Measurements from ENCODE around the gene MOCS1.

MOCS1 gene

GRCh38 chr6:39880594-39880993 is 53.7 kb downstream of the MOCS1 start:
- Histone ChIP-seq H3K27me3 (ENCODE audit: low read depth, low read length) (no peaks in the 10 kb centered on the region), H4K20me1 (ENCODE audit: insufficient read depth, low read length) (no peaks in the 10 kb centered on the region), H3K4me1 (ENCODE audit: low read length) (no peaks in the 10 kb centered on the region), H3K27ac (ENCODE audit: low read length) (no peak overlapping the region), H3K4me2 (ENCODE audit: low read length) (no peak overlapping the region), H3K9ac (ENCODE audit: low read length) (no peak overlapping the region), H3K79me2 (ENCODE audit: low read length) (no peaks in the 10 kb centered on the region), H3K4me3 (ENCODE audit: low read length) (no peak overlapping the region), H2AFZ (ENCODE audit: low read depth, low read length) (no peak overlapping the region), H3K36me3 (replicated peaks; ENCODE audit: low read depth, low read length) (no peaks in the 10 kb centered on the region), H3K9me3 (ENCODE audit: insufficient read depth, low read length) (no peaks in the 10 kb centered on the region)
- TF ChIP-seq, protein P1, sequence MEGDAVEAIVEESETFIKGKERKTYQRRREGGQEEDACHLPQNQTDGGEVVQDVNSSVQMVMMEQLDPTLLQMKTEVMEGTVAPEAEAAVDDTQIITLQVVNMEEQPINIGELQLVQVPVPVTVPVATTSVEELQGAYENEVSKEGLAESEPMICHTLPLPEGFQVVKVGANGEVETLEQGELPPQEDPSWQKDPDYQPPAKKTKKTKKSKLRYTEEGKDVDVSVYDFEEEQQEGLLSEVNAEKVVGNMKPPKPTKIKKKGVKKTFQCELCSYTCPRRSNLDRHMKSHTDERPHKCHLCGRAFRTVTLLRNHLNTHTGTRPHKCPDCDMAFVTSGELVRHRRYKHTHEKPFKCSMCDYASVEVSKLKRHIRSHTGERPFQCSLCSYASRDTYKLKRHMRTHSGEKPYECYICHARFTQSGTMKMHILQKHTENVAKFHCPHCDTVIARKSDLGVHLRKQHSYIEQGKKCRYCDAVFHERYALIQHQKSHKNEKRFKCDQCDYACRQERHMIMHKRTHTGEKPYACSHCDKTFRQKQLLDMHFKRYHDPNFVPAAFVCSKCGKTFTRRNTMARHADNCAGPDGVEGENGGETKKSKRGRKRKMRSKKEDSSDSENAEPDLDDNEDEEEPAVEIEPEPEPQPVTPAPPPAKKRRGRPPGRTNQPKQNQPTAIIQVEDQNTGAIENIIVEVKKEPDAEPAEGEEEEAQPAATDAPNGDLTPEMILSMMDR (IDR thresholded peaks at IDR 0.05; ENCODE audit: low read depth, low read length), result no peak
- no peak for TF ChIP-seq EZH2phosphoT487 (IDR thresholded peaks at IDR 0.05; ENCODE audit: low read depth)

DNA sequence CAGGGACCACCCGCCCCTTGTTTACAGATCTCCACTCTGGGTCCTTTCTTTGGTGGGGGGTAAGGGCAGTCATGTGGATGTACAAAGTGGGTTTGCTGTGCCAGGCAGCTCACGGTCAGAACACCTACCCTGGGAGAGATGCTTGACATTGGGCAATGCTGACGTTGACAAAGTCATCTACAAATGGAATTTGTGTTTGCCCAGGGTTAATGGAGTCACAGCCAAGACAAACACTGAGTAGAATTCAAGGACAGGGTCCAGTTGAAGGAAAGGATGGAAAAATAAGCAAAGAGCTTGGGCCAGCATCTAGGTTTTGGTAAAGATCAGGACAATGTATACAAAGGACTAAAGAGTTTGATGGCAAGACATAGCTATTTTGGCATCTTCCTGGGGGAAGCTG is 54.7 kb downstream of the MOCS1 start:
- no peaks in the 10 kb centered on the region for H4K20me1 ChIP-seq (ENCODE audit: insufficient read depth, low read length)
- H3K4me1 ChIP-seq (ENCODE audit: low read length), result no peaks in the 10 kb centered on the region
- no peaks in the 10 kb centered on the region for H3K36me3 ChIP-seq (replicated peaks; ENCODE audit: low read depth, low read length)
- H2AFZ ChIP-seq (ENCODE audit: low read depth, low read length), result no peak overlapping the region
- no peak overlapping the region for H3K4me3 ChIP-seq (ENCODE audit: low read length)
- no peak overlapping the region for H3K27ac ChIP-seq (ENCODE audit: low read length)
- H3K79me2 ChIP-seq (ENCODE audit: low read length), result no peaks in the 10 kb centered on the region
- H3K27me3 ChIP-seq (ENCODE audit: low read depth, low read length), result peaks cover 6% of the 10 kb centered on the region; the same call in 1 of the 2 replicates
- no peak overlapping the region for H3K9ac ChIP-seq (ENCODE audit: low read length)
- no peaks in the 10 kb centered on the region for H3K9me3 ChIP-seq (ENCODE audit: insufficient read depth, low read length)
- H3K4me2 ChIP-seq (ENCODE audit: low read length), result no peak overlapping the region
- no peak for TF ChIP-seq EZH2phosphoT487 (IDR thresholded peaks at IDR 0.05; ENCODE audit: low read depth)
- TF ChIP-seq, protein P1 (IDR thresholded peaks at IDR 0.05; ENCODE audit: low read depth, low read length), result no peak

DNA sequence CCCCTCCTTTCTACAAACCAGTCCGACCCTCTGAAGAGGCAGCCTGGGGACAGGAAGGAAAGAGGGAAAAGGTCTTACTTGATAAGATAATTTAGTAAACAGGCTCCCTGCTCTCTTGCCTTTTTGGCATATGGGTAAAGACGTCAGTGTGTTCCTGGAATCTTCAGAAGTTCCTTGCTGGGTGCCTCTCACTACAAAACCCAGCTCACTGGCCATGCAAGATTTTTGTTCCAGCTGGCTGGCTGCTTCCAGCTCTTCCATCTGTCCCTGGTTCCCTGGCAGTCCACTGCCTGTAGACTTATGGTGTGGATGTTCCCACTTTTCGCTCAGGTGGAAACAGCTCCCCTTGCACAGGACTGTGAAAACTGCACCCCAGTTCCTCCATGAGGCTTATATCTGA is 57.4 kb downstream of the MOCS1 start:
- Histone ChIP-seq H3K4me3 (ENCODE audit: low read length) (no peak overlapping the region), H3K9me3 (ENCODE audit: insufficient read depth, low read length) (no peaks in the 10 kb centered on the region), H3K36me3 (replicated peaks; ENCODE audit: low read depth, low read length) (no peaks in the 10 kb centered on the region), H3K4me1 (ENCODE audit: low read length) (no peaks in the 10 kb centered on the region), H3K4me2 (ENCODE audit: low read length) (no peak overlapping the region), H4K20me1 (ENCODE audit: insufficient read depth, low read length) (no peaks in the 10 kb centered on the region), H2AFZ (ENCODE audit: low read depth, low read length) (no peak overlapping the region), H3K79me2 (ENCODE audit: low read length) (no peaks in the 10 kb centered on the region), H3K27me3 (ENCODE audit: low read depth, low read length) (peaks cover 11% of the 10 kb centered on the region; the same call in 1 of the 2 replicates), H3K9ac (ENCODE audit: low read length) (no peak overlapping the region), H3K27ac (ENCODE audit: low read length) (no peak overlapping the region)
- TF ChIP-seq, protein P1 (IDR thresholded peaks at IDR 0.05; ENCODE audit: low read depth, low read length), result no peak
- no peak for TF ChIP-seq EZH2phosphoT487 (IDR thresholded peaks at IDR 0.05; ENCODE audit: low read depth)

DNA sequence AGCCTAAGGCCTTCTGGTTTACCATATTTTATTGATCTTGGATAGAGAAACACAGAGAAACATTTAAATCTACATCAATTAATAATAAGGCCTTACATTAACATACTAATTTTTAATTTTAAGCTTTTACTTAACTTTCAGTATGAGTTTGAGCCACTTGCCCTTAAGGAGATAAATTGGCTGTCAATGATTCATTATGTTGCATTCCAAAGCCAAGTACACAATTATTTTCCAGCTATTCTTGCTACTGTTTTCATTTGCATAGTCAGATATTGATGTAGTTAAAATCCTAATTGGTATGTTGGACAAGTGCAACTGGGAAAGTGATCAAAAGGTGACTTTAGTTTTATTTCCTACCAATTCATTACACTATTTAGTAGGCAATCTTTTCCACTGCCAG is 58.2 kb downstream of the MOCS1 start:
- no peaks in the 10 kb centered on the region for H3K9me3 ChIP-seq (ENCODE audit: insufficient read depth, low read length)
- H3K4me3 ChIP-seq (ENCODE audit: low read length), result no peak overlapping the region
- H3K4me1 ChIP-seq (ENCODE audit: low read length), result no peaks in the 10 kb centered on the region
- no peak overlapping the region for H3K9ac ChIP-seq (ENCODE audit: low read length)
- no peak overlapping the region for H3K27ac ChIP-seq (ENCODE audit: low read length)
- no peak overlapping the region for H3K4me2 ChIP-seq (ENCODE audit: low read length)
- H3K36me3 ChIP-seq (replicated peaks; ENCODE audit: low read depth, low read length), result no peaks in the 10 kb centered on the region
- H2AFZ ChIP-seq (ENCODE audit: low read depth, low read length), result no peak overlapping the region
- peaks cover 11% of the 10 kb centered on the region; the same call in 1 of the 2 replicates for H3K27me3 ChIP-seq (ENCODE audit: low read depth, low read length)
- H4K20me1 ChIP-seq (ENCODE audit: insufficient read depth, low read length), result no peaks in the 10 kb centered on the region
- H3K79me2 ChIP-seq (ENCODE audit: low read length), result no peaks in the 10 kb centered on the region
- TF ChIP-seq, protein P1 (IDR thresholded peaks at IDR 0.05; ENCODE audit: low read depth, low read length), result no peak
- no peak for TF ChIP-seq EZH2phosphoT487 (IDR thresholded peaks at IDR 0.05; ENCODE audit: low read depth)

Measured in OCI-LY3 (cell line).